Measurements from ENCODE around the gene ZYG11A. TPM values are rescaled to one million over a fixed set of nuclear protein-coding genes. Genes with fewer than 3 reads are reported as not detected.

ZYG11A gene
- total RNA-seq, 2 experiments from 2014 or later: 0.13 to 0.16 TPM

DNA sequence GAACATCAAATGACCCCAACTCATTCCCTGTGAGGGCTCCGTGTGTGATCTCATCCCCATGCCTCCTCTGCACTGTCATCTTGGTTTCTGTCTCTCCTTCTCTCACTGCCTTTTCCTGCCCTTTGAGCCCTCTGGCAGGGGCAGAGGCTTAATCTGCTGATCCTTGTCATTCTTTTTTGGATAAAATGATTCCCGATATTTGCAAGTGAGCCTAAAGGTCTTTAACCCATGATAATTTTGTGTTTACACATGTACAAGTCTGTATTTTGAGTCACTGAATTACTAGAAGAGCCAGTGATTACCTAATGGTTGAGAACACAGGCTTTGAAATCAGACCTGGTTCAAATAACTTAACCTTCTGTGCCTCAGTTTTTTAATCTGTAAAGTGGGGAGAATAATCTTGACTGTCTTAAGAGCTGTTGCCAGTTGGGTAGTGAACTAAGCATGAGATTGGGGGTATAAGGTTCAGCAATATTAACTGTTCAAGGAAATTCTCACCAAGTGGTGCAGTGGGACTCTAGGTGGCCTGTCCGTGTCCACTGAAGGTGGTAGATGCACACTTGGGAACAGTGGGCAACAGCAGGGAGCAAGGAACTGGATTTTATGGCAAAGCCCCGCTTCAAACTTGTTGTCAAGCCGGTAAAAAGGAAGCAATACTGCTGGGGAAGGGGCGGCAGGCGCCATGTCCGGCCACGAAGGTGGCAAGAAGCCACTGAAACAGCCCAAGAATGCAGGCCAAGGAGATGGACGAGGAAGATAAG, 77.3 kb downstream of the ZYG11A start:
- DNase-seq (no peak), ATAC-seq (no peak)
- POLR2A ChIA-PET: no interaction called here
- Mint-ChIP-seq H3K36me3 (ENCODE audit: low read depth) (no peaks in the 10 kb centered on the region), H3K9me3 (ENCODE audit: insufficient read depth) (no peaks in the 10 kb centered on the region), H3K27ac (peak overlapping the region; percentile 30), H3K4me1 (ENCODE audit: low read depth) (peaks cover 27% of the 10 kb centered on the region), H3K4me3 (peak overlapping the region; percentile 12), H3K27me3 (ENCODE audit: low read depth) (no peaks in the 10 kb centered on the region)
- CTCF ChIA-PET: interaction anchor here (1.1 kb wide), 1 partner anchor 15 kb away, joined by 3 read pairs; no protein-coding TSS in a partner anchor

DNA sequence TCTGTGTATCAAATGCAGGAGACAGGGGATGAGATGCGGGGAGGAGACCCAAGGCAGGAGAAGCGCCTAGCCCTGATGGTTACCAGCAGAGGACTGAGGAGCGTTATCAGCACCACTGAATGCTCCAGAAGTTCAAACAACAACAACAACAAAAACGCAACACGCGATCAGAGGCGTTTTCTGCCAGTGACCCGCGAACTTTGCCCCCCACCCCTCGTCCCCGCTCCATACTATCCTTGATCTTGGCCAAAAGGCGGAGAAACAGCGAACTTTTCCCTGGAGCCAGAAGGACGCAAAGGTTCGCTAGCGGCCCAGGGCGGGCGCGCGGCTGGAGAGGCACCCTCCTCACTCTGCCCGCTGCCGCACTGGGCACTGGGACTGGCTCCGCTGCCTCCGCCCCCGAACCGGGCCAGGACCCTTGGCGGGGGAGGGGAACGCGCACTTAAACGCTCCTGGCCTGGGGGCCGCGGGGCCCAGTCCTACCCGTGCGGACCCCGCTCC, 78.3 kb downstream of the ZYG11A start:
- Mint-ChIP-seq H3K4me3 (peak overlapping the region; percentile 78), H3K9me3 (ENCODE audit: insufficient read depth) (no peaks in the 10 kb centered on the region), H3K27ac (no peak overlapping the region), H3K4me1 (ENCODE audit: low read depth) (peaks cover 27% of the 10 kb centered on the region), H3K27me3 (ENCODE audit: low read depth) (no peaks in the 10 kb centered on the region), H3K36me3 (ENCODE audit: low read depth) (no peaks in the 10 kb centered on the region)
- DNase-seq: no peak
- CTCF ChIA-PET: interaction anchor here (0.8 to 2.0 kb wide), 14 partner anchors 11 to 1057 kb away, joined by 3 to 10 read pairs (median 4); no protein-coding TSS in a partner anchor
- POLR2A ChIA-PET: interaction anchor here (1.0 to 1.5 kb wide), 3 partner anchors 22 to 94 kb away, joined by 3 to 5 read pairs (median 4); partner anchors contain the start of gene ZYG11A
- no peak for ATAC-seq

DNA sequence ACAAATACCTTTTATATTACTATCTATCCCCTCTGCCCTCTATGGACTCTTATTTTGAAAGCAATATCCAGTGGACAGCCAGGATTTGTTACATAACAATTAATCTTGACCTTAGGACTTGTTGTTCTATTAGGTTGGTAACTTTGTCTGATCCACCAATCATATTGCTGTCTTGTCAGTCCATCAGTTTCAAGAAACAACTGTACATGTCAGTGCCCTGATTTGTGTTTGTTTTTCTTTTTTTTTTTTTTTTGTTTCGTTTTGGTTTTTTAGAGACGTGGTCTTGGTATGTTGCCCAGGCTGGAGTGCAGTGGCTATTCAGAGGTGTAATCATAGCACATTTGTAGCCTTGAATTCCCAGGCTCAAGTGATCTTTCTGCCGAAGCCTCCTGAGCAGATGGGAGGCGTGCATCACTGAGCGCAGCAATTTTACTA, 83.0 kb downstream of the ZYG11A start:
- Mint-ChIP-seq H3K9me3 (ENCODE audit: insufficient read depth) (no peaks in the 10 kb centered on the region), H3K27ac (no peak overlapping the region), H3K4me3 (no peak overlapping the region), H3K4me1 (ENCODE audit: low read depth) (peaks cover 25% of the 10 kb centered on the region), H3K36me3 (ENCODE audit: low read depth) (peaks cover 2% of the 10 kb centered on the region), H3K27me3 (ENCODE audit: low read depth) (no peaks in the 10 kb centered on the region)
- ATAC-seq (no peak), DNase-seq (no peak)
- ChIA-PET POLR2A (no interaction called here), CTCF (no interaction called here)

DNA sequence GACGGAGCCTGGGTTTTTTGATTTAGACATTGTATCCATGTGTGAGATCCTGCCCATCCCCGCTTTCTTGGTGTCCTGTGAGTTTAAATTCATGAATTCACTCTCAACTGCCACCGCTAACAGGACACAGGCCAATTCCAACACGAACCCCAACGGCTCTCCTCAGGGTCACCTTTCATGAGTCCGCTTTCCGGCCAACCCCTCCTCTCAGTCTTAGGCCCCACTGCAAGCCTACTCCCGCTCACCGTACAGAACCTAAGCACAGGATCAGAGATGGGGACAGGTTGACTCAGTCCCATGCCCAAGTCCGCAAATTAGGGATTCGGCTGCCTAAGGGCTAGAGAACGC, 84.3 kb downstream of the ZYG11A start:
- Mint-ChIP-seq H3K36me3 (ENCODE audit: low read depth) (peaks cover 2% of the 10 kb centered on the region), H3K4me3 (peak overlapping the region; percentile 79), H3K27me3 (ENCODE audit: low read depth) (no peaks in the 10 kb centered on the region), H3K9me3 (ENCODE audit: insufficient read depth) (no peaks in the 10 kb centered on the region), H3K4me1 (ENCODE audit: low read depth) (peaks cover 19% of the 10 kb centered on the region), H3K27ac (no peak overlapping the region)
- ChIA-PET CTCF (no interaction called here), POLR2A (interaction anchor here (1.0 kb wide), 1 partner anchor 8 kb away, joined by 3 read pairs; no protein-coding TSS in a partner anchor)
- ATAC-seq: no peak
- no peak for DNase-seq

DNA sequence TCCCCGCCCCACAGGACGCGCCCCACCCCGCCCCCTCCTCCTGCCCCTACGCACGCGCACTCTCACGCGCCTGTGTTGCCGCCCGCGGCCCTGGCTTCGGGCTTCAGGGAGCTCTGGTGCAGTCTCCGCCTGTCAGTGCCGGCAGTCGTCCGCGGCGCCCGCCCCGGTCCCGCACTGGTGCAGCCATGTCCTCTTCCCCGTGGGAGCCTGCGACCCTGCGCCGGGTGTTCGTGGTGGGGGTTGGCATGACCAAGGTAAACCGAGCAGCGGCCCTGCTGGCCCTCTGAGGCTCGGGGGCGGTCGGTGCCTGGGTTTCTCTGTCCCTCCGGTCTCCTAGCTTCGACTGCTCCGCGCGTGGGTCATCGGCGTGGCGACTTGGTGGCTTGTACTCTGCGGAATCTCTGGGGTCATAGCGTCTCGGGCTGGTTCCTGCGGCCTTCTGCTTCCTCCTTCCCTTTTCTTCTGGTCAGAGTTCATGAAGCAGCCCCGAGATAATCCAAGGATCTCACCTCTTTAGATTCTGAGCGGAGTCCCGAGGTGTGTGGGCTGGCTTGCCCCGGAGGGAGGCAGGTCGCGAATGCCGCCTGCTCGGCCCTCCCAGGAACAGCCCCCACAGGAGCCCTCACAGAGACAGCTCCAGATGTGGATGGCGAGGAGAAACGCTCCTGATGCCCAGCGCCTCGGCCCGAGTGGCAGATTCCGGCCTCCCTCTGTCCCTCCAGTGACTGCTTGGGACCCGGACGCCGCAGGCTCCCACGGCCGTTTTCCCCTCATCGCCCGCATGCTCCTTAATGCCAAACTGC, 84.9 kb downstream of the ZYG11A start, which contains the start of gene SCP2:
Gene SCP2, plus strand, starts transcription at position 65 of the 803 bp plus-strand sequence. Its CDS starts 121 bp downstream, at position 186.
- POLR2A ChIA-PET: interaction anchor here (0.7 to 1.0 kb wide), 2 partner anchors 9 to 180 kb away, joined by 3 read pairs; no protein-coding TSS in a partner anchor
- peak; percentile 96 for ATAC-seq
- peak within 1 kb of the TSS; percentile 60 for H3K27ac Mint-ChIP-seq
- peak within 1 kb of the TSS; percentile 79 for H3K4me3 Mint-ChIP-seq
- H3K9me3 Mint-ChIP-seq (ENCODE audit: insufficient read depth): no peaks in the 10 kb centered on the region
- peaks cover 18% of the 10 kb centered on the region for H3K4me1 Mint-ChIP-seq (ENCODE audit: low read depth)
- CTCF ChIA-PET: no interaction called here
- no peaks in the 10 kb centered on the region for H3K27me3 Mint-ChIP-seq (ENCODE audit: low read depth)
- DNase-seq: peak; percentile 82
- H3K36me3 Mint-ChIP-seq (ENCODE audit: low read depth): peaks cover 2% of the 10 kb centered on the region

DNA sequence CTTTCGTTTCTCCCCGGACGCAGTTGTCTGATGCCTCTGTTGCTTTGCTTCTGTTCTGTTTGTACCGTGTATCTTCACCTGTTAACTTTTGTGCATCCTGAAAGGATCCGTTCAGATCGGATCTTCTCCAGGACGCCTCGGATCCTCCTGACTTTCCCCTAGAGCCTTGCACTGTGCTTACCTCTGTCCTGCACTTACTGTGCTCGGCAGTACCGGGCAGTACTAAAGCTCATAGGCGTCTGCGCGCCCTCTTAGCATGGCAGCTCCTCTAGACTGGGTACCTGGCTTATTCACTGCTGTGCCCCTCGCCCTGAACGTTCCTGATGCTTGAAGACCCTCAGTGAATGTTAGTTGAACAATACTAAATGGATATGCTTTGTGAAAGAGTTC, 85.5 kb downstream of the ZYG11A start:
- POLR2A ChIA-PET: interaction anchor here (0.7 kb wide), 1 partner anchor 180 kb away, joined by 3 read pairs; no protein-coding TSS in a partner anchor
- DNase-seq (no peak), ATAC-seq (peak; percentile 18)
- peak overlapping the region; percentile 79 for H3K4me3 Mint-ChIP-seq
- peaks cover 2% of the 10 kb centered on the region for H3K36me3 Mint-ChIP-seq (ENCODE audit: low read depth)
- H3K4me1 Mint-ChIP-seq (ENCODE audit: low read depth): peaks cover 15% of the 10 kb centered on the region
- CTCF ChIA-PET: no interaction called here
- no peaks in the 10 kb centered on the region for H3K27me3 Mint-ChIP-seq (ENCODE audit: low read depth)
- H3K9me3 Mint-ChIP-seq (ENCODE audit: insufficient read depth): no peaks in the 10 kb centered on the region
- H3K27ac Mint-ChIP-seq: peak overlapping the region; percentile 60

DNA sequence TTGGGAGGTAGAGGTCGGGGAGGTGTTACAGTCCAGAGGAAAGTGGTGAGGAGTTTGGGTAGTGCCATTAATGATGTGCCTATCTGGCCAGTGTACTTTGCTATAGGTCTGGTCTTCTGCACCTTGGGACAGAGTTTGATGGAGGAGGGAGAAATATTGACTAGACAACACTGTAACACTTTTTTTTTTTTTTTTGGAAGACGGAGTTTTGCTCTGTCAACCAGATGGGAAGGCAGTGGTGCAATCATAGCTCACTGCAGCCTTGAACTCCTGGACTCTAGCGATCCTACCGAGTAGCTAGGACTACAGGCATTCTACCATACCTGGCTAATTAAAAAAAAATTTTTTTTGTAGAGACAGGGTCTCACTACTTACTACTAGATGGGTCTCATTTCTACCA, 86.5 kb downstream of the ZYG11A start:
- Mint-ChIP-seq H3K36me3 (ENCODE audit: low read depth) (peaks cover 2% of the 10 kb centered on the region), H3K27ac (no peak overlapping the region), H3K4me3 (no peak overlapping the region), H3K4me1 (ENCODE audit: low read depth) (peaks cover 15% of the 10 kb centered on the region), H3K9me3 (ENCODE audit: insufficient read depth) (no peaks in the 10 kb centered on the region), H3K27me3 (ENCODE audit: low read depth) (no peaks in the 10 kb centered on the region)
- DNase-seq (no peak), ATAC-seq (no peak)
- ChIA-PET CTCF (no interaction called here), POLR2A (no interaction called here)

DNA sequence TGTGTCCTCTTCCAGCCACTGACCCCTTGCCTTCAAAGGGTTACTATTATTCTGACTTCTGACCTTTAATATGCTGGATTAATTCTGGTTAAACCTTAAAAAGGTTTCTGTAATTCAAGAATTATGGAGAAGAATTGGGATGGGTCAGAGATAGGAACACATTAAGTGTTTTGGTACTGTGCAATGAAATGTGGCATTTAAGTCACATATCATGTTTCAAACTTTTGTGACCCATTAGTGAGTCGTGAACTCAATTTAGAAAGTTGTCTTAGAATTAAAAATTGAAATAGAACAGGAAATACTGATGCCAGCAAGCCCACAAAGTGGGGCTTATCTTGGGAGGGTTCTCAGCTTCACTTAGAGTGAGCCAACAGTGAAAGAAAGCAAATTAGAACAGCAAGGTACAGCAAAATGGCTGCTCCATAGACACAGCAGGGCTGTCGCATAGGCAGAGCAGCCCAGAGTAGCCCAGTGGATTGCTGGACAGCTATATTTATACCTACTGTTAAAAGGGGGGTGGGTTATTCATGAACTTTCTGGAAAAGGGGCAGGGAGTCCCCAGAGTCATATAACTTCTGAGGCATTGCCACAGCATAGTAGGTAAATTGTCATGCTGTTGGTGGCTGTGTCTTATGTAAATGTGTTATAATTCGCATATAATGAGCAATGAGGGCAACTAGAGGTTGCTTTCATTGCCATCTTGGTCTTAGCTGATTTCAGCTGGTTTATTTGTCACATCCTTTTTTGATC, 95.0 kb downstream of the ZYG11A start:
- no peak overlapping the region for H3K4me3 Mint-ChIP-seq
- H3K27me3 Mint-ChIP-seq (ENCODE audit: low read depth): no peaks in the 10 kb centered on the region
- no peaks in the 10 kb centered on the region for H3K9me3 Mint-ChIP-seq (ENCODE audit: insufficient read depth)
- H3K4me1 Mint-ChIP-seq (ENCODE audit: low read depth): no peaks in the 10 kb centered on the region
- ChIA-PET POLR2A (no interaction called here), CTCF (no interaction called here)
- H3K36me3 Mint-ChIP-seq (ENCODE audit: low read depth): no peaks in the 10 kb centered on the region
- no peak overlapping the region for H3K27ac Mint-ChIP-seq
- ATAC-seq (no peak), DNase-seq (no peak)

DNA sequence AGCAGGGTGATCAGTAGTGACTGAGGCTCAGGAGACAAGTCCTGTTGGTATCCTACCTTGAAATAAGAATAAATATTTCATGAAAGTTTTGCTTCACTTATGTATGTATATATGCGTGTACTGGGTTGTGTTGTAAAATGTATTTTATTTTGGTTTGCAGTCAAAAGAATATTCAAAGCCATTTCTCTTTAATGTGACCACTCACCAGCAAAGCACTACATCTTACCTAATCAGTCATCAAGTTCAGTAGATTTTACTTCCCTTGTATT, 95.6 kb downstream of the ZYG11A start:
- no peaks in the 10 kb centered on the region for H3K27me3 Mint-ChIP-seq (ENCODE audit: low read depth)
- no peaks in the 10 kb centered on the region for H3K4me1 Mint-ChIP-seq (ENCODE audit: low read depth)
- ChIA-PET CTCF (no interaction called here), POLR2A (no interaction called here)
- ATAC-seq (no peak), DNase-seq (no peak)
- H3K27ac Mint-ChIP-seq: no peak overlapping the region
- H3K9me3 Mint-ChIP-seq (ENCODE audit: insufficient read depth): no peaks in the 10 kb centered on the region
- H3K36me3 Mint-ChIP-seq (ENCODE audit: low read depth): no peaks in the 10 kb centered on the region
- H3K4me3 Mint-ChIP-seq: no peak overlapping the region

DNA sequence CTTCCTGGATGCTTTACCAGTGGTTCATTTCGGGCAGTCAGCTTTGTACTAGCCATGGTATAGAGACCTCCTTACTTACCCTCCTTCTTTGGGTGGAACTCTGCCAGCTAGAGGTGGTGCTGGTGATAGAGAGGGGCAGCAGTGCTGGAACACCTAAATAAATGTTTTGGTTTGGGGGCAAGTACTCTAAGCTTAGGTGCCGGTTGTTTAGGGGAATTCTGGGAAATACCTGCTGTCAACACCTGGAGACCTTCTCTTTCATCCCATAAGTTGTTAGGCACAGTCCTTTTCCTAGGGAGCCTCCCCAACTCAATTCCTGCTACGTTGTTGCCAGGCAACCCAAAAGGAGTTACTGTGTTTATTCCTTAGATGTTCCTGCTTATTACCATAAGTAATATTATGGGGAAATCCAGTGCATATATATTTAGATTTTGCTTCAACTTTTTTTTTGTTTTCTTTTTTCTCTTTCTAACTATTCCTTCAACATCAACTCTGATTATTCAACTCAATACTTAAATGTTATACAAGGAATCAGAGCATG, 101.4 kb downstream of the ZYG11A start:
- Mint-ChIP-seq H3K4me1 (ENCODE audit: low read depth) (no peaks in the 10 kb centered on the region), H3K27ac (no peak overlapping the region), H3K36me3 (ENCODE audit: low read depth) (no peaks in the 10 kb centered on the region), H3K9me3 (ENCODE audit: insufficient read depth) (no peaks in the 10 kb centered on the region), H3K4me3 (no peak overlapping the region), H3K27me3 (ENCODE audit: low read depth) (no peaks in the 10 kb centered on the region)
- no peak for ATAC-seq
- CTCF ChIA-PET: no interaction called here
- POLR2A ChIA-PET: no interaction called here
- no peak for DNase-seq

DNA sequence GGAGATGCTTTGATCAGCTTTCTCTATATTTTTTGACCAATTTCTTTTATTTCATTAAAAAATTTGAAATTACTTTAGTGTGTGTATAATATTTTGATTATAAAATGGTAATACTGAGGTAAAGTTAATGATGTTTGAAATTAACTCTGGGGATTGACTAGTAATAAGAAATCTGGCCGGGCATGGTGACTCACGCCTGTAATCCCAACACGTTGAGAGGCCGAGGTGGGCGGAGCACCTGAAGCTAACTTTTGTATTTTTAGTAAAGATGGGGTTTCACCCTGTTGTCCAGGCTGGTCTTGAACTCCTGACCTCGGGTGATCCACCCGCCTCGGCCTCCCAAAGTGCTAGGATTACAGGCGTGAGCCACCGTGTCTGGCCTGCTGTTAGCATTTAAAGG, 102.0 kb downstream of the ZYG11A start:
- Mint-ChIP-seq H3K4me3 (no peak overlapping the region), H3K9me3 (ENCODE audit: insufficient read depth) (no peaks in the 10 kb centered on the region), H3K4me1 (ENCODE audit: low read depth) (no peaks in the 10 kb centered on the region), H3K36me3 (ENCODE audit: low read depth) (peaks cover 3% of the 10 kb centered on the region), H3K27me3 (ENCODE audit: low read depth) (no peaks in the 10 kb centered on the region), H3K27ac (no peak overlapping the region)
- ChIA-PET POLR2A (no interaction called here), CTCF (no interaction called here)
- ATAC-seq (no peak), DNase-seq (no peak)

Data from activated CD8-positive, alpha-beta T cell treated with anti-CD3 and anti-CD28 coated beads, Interleukin-2, amount 10 ng/mL, durations not matched to agents 7 days and 5 days (primary cell).